ENCODE data around the gene NYAP1.

DNA sequence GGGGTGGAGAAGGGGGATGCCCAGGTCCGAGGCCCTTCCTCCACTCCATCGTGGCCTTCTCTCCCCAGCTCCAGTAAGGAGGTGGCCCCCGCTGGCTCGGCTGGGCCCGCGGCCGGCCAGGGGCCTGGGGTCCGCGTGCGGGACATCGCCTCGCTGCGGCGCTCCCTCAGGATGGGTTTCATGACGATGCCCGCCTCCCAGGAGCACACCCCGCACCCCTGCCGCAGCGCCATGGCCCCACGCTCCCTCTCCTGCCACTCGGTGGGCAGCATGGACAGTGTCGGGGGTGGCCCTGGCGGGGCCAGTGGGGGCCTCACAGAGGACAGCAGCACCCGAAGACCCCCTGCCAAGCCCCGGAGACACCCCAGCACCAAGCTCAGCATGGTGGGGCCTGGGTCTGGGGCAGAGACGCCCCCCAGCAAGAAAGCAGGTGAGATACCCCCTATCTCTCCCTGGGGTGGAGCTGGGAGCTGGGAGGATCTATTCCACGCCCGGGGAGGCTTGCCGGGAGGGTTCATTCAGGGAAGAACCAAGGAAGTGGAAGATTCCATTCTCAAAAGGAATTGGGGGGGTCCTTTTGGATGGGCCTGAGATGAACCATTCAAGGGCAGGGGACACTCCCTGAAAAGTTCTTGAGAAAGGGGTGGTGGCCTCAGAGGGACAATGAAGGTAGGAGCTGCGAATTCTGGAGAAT lies 3.2 kb downstream of the NYAP1 start:
- TF ChIP-seq EZH2 (IDR thresholded peaks at IDR 0.05; ENCODE audit: borderline replicate concordance, low read depth, low read length, poor library complexity, severe bottlenecking): no peak
- TF ChIP-seq, protein P1, sequence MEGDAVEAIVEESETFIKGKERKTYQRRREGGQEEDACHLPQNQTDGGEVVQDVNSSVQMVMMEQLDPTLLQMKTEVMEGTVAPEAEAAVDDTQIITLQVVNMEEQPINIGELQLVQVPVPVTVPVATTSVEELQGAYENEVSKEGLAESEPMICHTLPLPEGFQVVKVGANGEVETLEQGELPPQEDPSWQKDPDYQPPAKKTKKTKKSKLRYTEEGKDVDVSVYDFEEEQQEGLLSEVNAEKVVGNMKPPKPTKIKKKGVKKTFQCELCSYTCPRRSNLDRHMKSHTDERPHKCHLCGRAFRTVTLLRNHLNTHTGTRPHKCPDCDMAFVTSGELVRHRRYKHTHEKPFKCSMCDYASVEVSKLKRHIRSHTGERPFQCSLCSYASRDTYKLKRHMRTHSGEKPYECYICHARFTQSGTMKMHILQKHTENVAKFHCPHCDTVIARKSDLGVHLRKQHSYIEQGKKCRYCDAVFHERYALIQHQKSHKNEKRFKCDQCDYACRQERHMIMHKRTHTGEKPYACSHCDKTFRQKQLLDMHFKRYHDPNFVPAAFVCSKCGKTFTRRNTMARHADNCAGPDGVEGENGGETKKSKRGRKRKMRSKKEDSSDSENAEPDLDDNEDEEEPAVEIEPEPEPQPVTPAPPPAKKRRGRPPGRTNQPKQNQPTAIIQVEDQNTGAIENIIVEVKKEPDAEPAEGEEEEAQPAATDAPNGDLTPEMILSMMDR (conservative IDR thresholded peaks at IDR 0.05; ENCODE audit: low read depth, low read length): no peak

All from A673 (cell line).